Thyroid gland (tissue), 4 donors: Measurements from ENCODE around the gene VIL1.

Experiments
- CTCF ChIP-seq, 6 experiments: fragments of 200-600 bp in 3 of 6; fragments of 450-650 bp in 3 of 6; sonication (generic) in 3 of 6; IDR thresholded peaks; one replicate each; pipeline ENCODE4 v1.5.1; 2016 to 2019; ENCODE audit warnings: antibody characterized with exemption in 6 of 6, mild to moderate bottlenecking in 2 of 6, inconsistent platforms in 1 of 6, moderate library complexity in 1 of 6
- POLR2A ChIP-seq, 2 donors: fragments of 450-650 bp; IDR thresholded peaks; one replicate each; pipeline ENCODE4 v1.6.1; 2017; ENCODE audit warnings: antibody characterized with exemption in 2 of 2, mild to moderate bottlenecking in 2 of 2, moderate library complexity in 1 of 2

- no peak for TF ChIP-seq CTCF (IDR thresholded peaks at IDR 0.05)
- TF ChIP-seq POLR2A (IDR thresholded peaks at IDR 0.05): no peak
These were observed 16.0 kb upstream of the VIL1 start for GRCh38 chr2:218402911-218403411.
